Measurements from ENCODE around the gene METTL24. TPM values are rescaled to one million over a fixed set of nuclear protein-coding genes. Genes with fewer than 3 reads are reported as not detected.

The METTL24 gene
- total and polyA plus RNA-seq, 2 of the 8 experiments (the other 6 are each of a cell fraction or from before 2014, with no cell fraction given): 0.30 to 0.39 TPM

- no peak for DNase-seq (ENCODE audit: low read depth in 1 of 2, low spot score in 2 of 2)
These were observed 26.3 kb downstream of the METTL24 start for GRCh38 chr6:110331816-110332215.

More at GRCh38 chr6:110331816-110332215, 26.3 kb downstream of the METTL24 start:
- Histone ChIP-seq H3K23me2 (ENCODE audit: low read depth, low read length) (no peaks in the 10 kb centered on the region; the same call in 1 of the 2 replicates), H4K5ac (ENCODE audit: insufficient read length, low read depth, low read length) (no peak overlapping the region), H4K20me1 (replicated peaks in 1 of 2; ENCODE audit: control insufficient read depth in 1 of 2, insufficient read depth in 2 of 2, low read length in 2 of 2) (no peaks in the 10 kb centered on the region), H3K23ac (ENCODE audit: insufficient read length) (no peak overlapping the region), H2BK15ac (ENCODE audit: low read length) (no peak overlapping the region), H3K4me3 (ENCODE audit: extremely low read depth in 1 of 4, insufficient read depth in 2 of 4, low read depth in 3 of 4, low read length in 4 of 4) (no peak overlapping the region), H3K14ac (ENCODE audit: insufficient read length) (no peak overlapping the region), H3K4me1 (replicated peaks in 1 of 4; ENCODE audit: control insufficient read depth in 3 of 4, insufficient read depth in 4 of 4, low read length in 3 of 4) (peaks cover 0 to 3% (median 0%) of the 10 kb centered on the region in 4 experiments; a peak in 1 of 7 replicates), H3K4me2 (ENCODE audit: insufficient read depth in 1 of 2, low read depth in 2 of 2, low read length in 2 of 2) (no peak overlapping the region), H3K18ac (ENCODE audit: extremely low read depth, low read length) (no peak overlapping the region), H2BK12ac (ENCODE audit: low read depth, low read length) (no peak overlapping the region), H3K79me1 (ENCODE audit: low read depth, low read length) (no peaks in the 10 kb centered on the region), H3K27me3 (replicated peaks in 1 of 4; ENCODE audit: control insufficient read depth in 3 of 4, extremely low read depth in 1 of 4, insufficient read depth in 3 of 4, low read length in 3 of 4) (no peaks in the 10 kb centered on the region), H2BK20ac (ENCODE audit: low read length) (no peak overlapping the region), H2AFZ (ENCODE audit: low read length) (no peak overlapping the region), H2BK120ac (replicated peaks; ENCODE audit: low read depth, low read length) (no peak overlapping the region), H3K27ac (ENCODE audit: low read depth, low read length) (no peak overlapping the region), H4K91ac (replicated peaks; ENCODE audit: insufficient read length, low read length) (no peak overlapping the region), H3K36me3 (ENCODE audit: control insufficient read depth in 2 of 4, insufficient read depth in 4 of 4, low read length in 3 of 4) (no peaks in the 10 kb centered on the region), H3K4ac (replicated peaks; ENCODE audit: insufficient read length, low read depth, low read length) (no peak overlapping the region), H2BK5ac (ENCODE audit: low read depth, low read length) (no peak overlapping the region), H3K79me2 (ENCODE audit: control insufficient read depth in 1 of 2, insufficient read depth in 2 of 2, low read length in 2 of 2) (no peaks in the 10 kb centered on the region), H4K8ac (ENCODE audit: extremely low read depth, insufficient read depth, low read length) (no peak overlapping the region), H3K9me3 (ENCODE audit: insufficient read depth in 2 of 2, low read depth in 1 of 2, low read length in 1 of 2) (no peaks in the 10 kb centered on the region), H3K9ac (replicated peaks in 1 of 4; ENCODE audit: extremely low read depth in 1 of 4, low read depth in 3 of 4, low read length in 3 of 4) (no peak overlapping the region), H3K56ac (replicated peaks; ENCODE audit: insufficient read length, low read depth, low read length) (no peak overlapping the region), H2AK5ac (ENCODE audit: low read depth, low read length) (no peak overlapping the region)
- 50% methylated on average over 4 of the region's 4 CpGs; no CpG with 5 or more reads in 1 of the 2 experiments for WGBS, 2 experiments (ENCODE audit: extremely low coverage in 1 of 2, insufficient coverage in 1 of 2, insufficient read length in 1 of 2, insufficient replicate concordance in 2 of 2, low coverage in 1 of 2, low lambda C conversion rate in 2 of 2, missing lambda C conversion rate in 1 of 2)
- TF ChIP-seq SIN3A (conservative IDR thresholded peaks at IDR 0.05 in 1 of 2, IDR thresholded peaks at IDR 0.05 in 1 of 2; ENCODE audit: low read depth in 1 of 2, low read length in 2 of 2): no peak
- no peak for TF ChIP-seq TAF1 (IDR thresholded peaks at IDR 0.05; ENCODE audit: low read depth, low read length)
- no peak for TF ChIP-seq EZH2 (IDR thresholded peaks at IDR 0.05; ENCODE audit: low read depth, low read length, severe bottlenecking)
- TF ChIP-seq EGR1 (IDR thresholded peaks at IDR 0.05; ENCODE audit: borderline replicate concordance, low read depth, low read length): no peak
- 0 out of 4 replicates have a peak, but pooled peaks of 1 of the 2 experiments have one; percentile 3 for TF ChIP-seq RAD21 (IDR thresholded peaks at IDR 0.05 in 1 of 2, conservative IDR thresholded peaks at IDR 0.05 in 1 of 2; ENCODE audit: low read depth in 2 of 2, low read length in 2 of 2)
- ChIA-PET POLR2A (ENCODE audit: partially characterized antibody) (no interaction called here), CTCF (ENCODE audit: partially characterized antibody) (interaction anchor here (1.7 to 2.0 kb wide), 2 partner anchors 10 to 14 kb away, joined by 5 to 14 read pairs; no protein-coding TSS in a partner anchor)
- no peak for FAIRE-seq
